Measurements from ENCODE around the gene GRIP2.
A peak's percentile ranks its signal among the peaks of the same experiment; 100 is the strongest.

DNA sequence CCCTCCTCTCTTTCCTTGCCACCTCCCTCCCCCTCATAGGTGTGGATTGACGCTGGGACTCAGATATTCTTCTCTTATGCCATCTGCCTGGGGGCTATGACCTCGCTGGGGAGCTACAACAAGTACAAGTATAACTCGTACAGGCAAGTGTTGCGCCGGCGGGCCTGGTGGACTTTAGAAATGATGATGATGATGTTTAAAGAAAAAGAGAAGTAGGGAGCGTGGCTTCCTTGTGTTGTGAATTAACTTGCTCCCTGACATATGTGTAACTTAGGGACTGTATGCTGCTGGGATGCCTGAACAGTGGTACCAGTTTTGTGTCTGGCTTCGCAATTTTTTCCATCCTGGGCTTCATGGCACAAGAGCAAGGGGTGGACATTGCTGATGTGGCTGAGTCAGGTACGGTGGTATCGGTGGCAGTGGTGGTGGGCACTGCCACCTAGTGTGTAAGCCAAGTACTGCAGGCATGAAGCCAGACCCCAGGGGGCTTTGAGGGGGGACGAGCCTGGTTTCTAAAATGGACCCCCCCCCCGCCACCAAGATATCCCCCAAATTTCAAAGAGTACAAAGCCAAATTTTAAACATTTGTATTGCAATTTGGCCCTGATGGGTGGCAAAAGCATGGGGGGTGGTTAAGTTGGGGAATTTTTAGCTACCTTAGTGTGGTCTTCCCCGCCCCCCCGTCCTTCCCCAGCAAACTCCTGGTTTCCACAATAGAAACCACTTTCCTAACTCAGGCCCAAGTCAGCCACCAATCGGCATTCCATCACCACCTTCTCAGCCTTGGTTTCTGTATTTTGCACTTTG, 72.1 kb downstream of the GRIP2 start:
- TF ChIP-seq, protein P1, sequence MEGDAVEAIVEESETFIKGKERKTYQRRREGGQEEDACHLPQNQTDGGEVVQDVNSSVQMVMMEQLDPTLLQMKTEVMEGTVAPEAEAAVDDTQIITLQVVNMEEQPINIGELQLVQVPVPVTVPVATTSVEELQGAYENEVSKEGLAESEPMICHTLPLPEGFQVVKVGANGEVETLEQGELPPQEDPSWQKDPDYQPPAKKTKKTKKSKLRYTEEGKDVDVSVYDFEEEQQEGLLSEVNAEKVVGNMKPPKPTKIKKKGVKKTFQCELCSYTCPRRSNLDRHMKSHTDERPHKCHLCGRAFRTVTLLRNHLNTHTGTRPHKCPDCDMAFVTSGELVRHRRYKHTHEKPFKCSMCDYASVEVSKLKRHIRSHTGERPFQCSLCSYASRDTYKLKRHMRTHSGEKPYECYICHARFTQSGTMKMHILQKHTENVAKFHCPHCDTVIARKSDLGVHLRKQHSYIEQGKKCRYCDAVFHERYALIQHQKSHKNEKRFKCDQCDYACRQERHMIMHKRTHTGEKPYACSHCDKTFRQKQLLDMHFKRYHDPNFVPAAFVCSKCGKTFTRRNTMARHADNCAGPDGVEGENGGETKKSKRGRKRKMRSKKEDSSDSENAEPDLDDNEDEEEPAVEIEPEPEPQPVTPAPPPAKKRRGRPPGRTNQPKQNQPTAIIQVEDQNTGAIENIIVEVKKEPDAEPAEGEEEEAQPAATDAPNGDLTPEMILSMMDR (IDR thresholded peaks at IDR 0.05; ENCODE audit: extremely low read depth in 1 of 2, insufficient read depth in 1 of 2, low read depth in 1 of 2, low read length in 2 of 2) = peak; percentile 64 to 85
- no peak for TF ChIP-seq JUN (IDR thresholded peaks at IDR 0.05; ENCODE audit: borderline replicate concordance, insufficient read depth, insufficient read length, low read depth)
- TF ChIP-seq, protein P2, sequence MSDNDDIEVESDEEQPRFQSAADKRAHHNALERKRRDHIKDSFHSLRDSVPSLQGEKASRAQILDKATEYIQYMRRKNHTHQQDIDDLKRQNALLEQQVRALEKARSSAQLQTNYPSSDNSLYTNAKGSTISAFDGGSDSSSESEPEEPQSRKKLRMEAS (IDR thresholded peaks at IDR 0.05; ENCODE audit: insufficient read depth, insufficient read length) = no peak
- TF ChIP-seq POLR2AphosphoS5 (IDR thresholded peaks at IDR 0.05; ENCODE audit: insufficient read depth, low read depth, low read length) = no peak
- no peak for TF ChIP-seq POLR2A (IDR thresholded peaks at IDR 0.05; ENCODE audit: low read depth, low read length)
- no peak for TF ChIP-seq EZH2 (IDR thresholded peaks at IDR 0.05; ENCODE audit: borderline replicate concordance, low read depth, low read length, severe bottlenecking)
- TF ChIP-seq MYC (IDR thresholded peaks at IDR 0.05; ENCODE audit: low read depth, low read length) = no peak
- no peak for TF ChIP-seq GATA2 (IDR thresholded peaks at IDR 0.05; ENCODE audit: insufficient read depth, insufficient read length, low read depth, low read length)
- no peak for TF ChIP-seq FOS (IDR thresholded peaks at IDR 0.05; ENCODE audit: borderline replicate concordance, insufficient read depth, low read length)

Data from endothelial cell of umbilical vein (primary cell).